ENCODE data around the gene ANXA1.

Gene ANXA1, protein sequence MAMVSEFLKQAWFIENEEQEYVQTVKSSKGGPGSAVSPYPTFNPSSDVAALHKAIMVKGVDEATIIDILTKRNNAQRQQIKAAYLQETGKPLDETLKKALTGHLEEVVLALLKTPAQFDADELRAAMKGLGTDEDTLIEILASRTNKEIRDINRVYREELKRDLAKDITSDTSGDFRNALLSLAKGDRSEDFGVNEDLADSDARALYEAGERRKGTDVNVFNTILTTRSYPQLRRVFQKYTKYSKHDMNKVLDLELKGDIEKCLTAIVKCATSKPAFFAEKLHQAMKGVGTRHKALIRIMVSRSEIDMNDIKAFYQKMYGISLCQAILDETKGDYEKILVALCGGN
- total RNA-seq = 729 reads per million, percentile 99 among the genes with 10 or more reads in this experiment

DNA sequence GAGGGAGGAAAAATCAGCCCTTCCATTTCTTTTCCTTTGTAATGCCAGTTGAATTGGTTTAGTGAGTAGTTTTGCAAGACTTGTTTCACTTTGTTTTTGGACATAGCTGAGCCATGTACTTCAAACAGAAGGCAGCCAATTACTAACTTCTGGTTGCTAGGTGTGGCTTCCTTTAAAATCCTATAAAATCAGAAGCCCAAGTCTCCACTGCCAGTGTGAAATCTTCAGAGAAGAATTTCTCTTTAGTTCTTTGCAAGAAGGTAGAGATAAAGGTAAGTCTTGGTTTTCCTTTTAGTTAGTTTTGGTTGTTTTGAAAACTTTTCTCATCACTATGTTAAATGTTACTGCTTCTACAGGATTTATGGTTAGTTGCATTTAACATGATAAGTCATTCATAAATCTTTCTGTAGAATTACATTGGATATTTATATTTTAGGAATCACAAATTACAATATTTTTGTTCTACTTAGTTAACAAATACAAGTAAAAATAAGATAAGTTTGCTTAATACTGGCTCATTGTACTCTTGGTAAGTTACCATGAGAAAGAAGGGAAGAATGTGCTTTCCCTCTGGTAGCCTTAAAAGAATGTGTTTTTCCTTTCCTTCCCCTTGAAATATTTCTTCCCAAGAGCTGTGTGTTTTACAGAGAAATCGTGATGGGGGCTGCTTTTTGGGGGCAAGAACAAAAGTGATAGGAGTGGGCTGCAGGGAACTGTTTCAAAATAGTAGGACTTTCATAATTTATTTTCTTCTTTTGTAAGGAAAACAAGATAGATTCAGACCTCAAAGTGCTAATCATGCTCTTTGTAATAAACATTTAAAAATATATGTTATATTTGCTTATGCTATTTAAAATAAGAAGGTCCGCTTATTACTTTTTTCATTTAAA lies at the start of gene ANXA1:
ANXA1 (plus strand) TSS at position 213 of the 890 bp plus-strand sequence. CDS start 6,671 bp downstream, outside the sequence.
- no peak for DNase-seq

DNA sequence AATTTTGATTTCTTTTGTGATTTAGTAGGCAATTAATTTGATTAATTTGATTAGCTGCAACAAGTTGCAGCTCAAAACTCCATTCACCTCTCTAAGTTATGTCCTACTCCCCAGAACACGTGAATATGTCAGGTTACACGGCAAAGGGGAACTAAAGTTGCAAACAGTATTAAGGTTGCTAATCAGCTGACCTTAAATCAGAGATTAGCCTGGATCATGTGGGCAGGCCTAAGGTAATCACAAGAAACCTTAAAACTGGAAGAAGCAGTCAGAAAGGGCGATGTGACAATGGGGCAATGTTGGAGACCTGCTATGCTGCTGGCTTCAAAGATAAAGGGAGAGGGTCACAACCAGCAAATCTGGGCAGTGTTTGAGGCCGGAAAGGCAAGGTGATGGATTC lies 47.3 kb upstream of the ANXA1 start:
- no peak for DNase-seq

DNA sequence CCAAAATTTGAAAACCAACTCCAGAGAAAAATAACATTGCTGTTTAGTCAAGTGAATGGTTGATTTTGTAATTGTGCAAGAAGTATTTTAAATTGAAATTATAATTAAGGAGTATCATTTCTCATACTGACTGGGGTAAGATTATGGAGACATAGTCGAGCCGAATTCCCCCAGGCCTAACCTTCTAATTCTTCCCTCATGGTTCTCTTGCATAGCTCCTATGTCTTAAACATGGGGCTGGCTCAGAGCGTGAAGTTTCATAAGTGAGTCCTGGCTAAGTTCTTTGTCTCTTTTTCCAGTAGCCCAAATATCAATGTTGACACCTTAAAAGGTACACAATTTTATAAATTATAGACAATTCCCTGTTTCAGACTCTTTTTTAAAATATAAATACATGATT lies 46.7 kb upstream of the ANXA1 start:
- DNase-seq = no peak

DNA sequence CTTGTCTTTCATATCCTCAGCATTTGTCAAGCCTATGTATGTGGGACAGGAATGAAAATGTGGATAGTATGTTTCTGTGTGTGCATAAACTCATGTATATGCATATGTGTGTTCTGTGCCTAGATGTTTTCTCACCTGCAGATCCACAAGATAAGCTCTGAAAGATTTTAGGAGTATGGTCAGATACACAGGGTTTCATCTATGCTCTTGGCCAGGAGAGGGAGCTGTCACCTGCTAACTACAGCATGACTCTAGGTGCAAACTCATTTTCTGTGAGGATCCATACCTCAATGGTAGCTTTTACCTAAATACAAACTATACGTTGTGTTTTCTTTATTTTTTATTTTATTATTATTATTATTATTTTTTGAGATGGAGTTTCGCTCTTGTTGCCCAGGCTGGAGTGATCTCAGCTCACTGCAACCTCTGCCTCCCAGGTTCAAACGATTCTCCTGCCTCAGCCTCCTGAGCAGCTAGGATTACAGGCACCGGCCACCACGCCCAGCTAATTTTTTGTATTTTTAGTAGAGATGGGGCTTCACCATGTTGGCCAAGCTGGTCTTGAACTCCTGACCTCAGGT lies 44.1 kb upstream of the ANXA1 start:
- peak; percentile 55 for DNase-seq

DNA sequence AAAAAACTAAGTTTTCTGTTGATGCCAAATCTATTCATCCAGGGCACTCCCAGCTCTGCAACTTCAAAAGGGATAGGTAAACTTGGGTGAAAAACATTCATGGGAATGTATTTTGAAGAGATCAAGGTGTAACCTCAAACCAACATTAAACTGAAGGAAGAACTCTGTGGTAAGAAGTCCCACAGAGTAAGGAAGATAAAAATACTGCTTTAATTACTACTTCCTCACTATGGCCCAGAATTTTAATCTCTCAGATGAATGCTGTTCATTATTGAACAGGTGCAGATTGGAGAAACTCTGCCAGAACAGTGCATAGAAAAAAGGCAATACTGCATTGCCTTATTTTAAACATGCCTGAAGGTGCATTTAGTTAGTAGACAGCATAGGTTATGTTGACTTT lies 37.6 kb upstream of the ANXA1 start:
- no peak for DNase-seq

DNA sequence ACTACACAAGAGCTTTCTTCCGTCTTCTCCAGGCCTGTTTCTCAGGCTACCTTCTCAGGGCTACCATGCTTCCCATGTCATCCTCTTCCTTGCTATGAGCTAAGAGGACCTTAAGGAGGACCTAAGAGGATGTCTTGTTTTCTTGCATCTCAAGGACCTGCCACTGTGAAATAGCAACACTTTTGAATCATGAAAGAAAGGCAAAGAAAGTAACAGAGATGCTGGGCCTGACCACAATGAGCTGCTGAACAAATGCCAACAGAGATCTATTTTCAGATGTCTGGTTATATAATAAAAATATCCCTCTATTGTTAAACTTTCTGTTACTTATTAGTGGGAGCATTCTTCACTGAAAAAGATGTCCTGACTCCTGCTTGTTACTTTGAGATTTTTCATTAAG lies 36.7 kb upstream of the ANXA1 start:
- no peak for DNase-seq

DNA sequence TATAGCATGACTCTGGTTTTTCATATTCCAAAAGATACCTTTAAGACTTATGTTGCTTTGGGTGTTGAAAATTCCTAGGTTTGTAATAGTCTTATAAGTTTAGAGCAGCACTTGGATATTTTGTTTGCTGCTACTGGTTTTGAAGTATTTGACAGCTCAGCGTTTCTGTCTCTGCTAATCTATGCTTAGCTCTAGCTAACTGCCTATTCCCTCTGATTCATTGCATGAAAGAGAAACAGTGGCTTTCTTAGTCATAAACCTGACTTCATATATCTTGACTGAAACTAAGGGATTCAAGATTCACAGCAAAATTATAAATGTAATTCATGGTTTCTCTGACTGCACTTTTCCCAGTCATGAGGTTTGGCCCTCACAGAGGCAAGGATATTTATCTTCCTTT lies 35.6 kb upstream of the ANXA1 start:
- no peak for DNase-seq

- no peak for DNase-seq
Observed at GRCh38 chr9:73116880-73117279, 34.8 kb upstream of the ANXA1 start.

DNA sequence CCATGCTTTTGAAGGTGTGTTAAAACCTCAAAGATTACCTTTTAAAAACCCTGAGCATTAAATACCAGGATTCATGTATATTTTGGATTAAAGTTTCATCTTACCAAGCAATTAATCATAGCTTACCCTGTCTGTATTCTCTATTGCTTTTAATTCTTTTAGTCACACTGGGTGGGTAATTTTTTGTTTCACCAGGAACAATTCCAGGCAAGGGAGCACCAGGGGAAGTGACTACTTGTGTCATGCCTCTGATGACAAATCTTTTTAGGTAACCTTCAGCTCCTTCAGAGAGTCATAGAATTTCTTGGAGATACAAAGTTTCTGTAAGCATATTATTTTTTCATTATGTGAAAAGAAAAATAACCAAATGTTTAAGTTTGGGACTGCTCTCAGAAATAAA lies 33.4 kb upstream of the ANXA1 start:
- DNase-seq = no peak

GRCh38 chr9:73118898-73119554 lies 32.6 kb upstream of the ANXA1 start:
- DNase-seq = no peak

DNA sequence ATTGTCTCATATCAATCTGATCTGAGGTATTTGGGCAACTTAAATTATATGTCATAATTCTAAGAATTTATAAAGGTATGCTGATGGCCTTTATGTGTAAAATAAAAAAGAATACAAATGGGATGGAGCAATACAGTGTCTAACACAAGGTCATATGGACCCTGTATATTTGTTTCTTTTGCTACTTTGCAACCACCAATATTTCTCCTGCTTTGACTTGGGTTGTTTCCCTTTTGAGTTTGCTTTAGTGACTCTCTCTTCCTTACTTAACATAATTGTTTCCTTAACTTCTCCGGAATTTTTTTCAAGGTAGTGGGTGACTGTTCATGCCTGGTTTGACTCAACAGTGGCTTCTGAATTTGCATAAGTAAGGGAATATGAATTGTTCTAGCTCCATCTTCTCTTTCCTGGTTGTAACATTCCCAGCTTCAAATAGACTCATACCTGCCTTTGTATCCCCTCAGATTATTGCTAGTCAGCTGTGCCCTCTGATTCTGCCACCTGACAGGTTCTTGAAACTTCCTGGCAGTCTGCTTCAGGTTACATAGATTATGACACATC lies 30.2 kb upstream of the ANXA1 start:
- no peak for DNase-seq

DNA sequence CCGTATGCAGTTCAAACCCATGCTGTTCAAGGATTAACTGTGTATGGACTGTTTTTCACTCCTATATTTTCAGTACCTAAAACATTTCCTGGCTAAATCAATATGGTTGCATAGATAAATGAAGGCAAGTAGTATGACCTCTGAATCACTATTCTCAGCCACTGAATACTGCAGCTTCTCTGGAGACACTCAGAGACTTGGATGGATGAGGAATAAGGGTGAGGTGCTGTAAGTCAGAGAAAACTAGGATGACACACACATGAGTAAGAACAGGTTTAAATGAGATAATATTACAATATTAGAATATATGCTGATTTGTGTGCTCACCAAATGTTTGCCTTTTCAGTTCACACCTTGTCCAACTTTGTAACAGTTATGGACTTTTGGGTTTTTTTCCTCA lies 26.0 kb upstream of the ANXA1 start:
- no peak for DNase-seq

GRCh38 chr9:73129941-73130685 lies 21.6 kb upstream of the ANXA1 start:
- no peak for DNase-seq

DNA sequence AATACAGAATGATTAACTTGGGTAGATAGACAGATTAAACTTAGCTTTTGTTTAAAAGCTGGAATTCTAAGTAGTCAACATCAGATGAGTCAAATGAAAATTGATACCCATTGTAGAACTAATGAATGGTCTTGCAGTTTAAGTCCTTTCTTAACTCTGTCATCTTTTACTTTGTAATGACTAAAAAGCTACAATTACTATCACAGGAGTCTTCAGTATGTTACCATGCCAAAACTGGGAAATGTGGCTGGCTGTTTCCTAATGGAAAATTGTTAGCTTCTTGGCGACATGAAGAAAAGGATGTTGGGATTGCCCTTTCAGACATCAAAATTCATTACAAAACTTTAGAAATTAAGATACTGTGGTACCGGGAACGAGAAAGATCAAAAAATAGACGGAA lies 20.2 kb upstream of the ANXA1 start:
- DNase-seq = no peak

- peak; percentile 67 for DNase-seq
Observed at GRCh38 chr9:73132034-73132776, 19.5 kb upstream of the ANXA1 start.

DNA sequence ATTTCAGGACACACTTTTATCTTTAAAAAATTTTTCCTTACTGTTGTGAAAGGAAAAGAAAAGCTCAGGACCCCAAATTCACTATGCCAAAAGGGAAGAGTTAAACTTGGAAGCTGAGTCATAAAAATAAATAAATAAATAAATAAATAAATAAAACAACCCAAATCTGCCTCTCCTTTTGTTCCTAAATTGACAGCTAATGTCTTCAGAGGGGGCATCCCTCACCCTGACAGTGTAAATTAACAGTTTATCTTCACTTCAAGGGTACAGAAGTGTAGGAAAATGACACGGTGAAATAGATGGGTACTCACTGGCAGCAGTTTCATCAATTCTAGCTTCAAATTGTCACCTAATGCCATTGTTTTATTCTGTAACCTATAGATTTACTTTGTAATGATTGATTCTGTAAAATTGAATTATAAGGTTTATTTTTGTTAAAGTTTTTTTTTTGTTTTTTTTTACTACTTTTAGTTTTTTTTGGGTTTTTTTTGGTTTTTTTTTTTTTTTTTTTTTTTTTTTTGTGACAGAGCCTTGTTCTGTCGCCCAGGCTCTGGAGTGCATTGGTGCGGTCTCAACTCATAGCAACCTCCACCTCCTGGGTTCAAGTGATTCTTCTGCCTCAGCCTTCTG lies 18.5 kb upstream of the ANXA1 start:
- no peak for DNase-seq

DNA sequence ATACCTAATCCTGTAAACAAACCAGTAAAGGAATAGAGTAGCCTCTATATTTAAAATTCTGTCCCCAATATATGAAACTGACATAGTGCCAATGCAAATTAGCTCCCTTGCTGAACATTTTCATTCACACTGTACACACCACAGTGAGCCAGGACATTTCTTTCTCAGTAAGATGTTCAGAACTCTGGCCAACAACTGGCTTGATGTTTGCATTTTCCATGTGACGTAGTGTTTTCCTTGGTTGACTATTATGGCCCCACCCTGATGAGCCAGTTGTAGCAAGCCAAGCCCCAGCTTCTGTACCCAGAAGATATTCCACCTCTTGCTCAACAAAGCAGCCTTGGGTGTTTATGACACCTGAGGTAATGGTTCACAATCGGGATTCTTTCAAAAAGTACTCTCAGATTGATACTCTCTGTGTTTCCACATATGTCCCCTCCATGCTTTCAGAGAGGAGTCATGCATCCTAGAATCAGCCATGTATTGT lies 17.7 kb upstream of the ANXA1 start:
- no peak for DNase-seq

- no peak for DNase-seq
Observed at GRCh38 chr9:73135394-73135793, 16.3 kb upstream of the ANXA1 start.

DNA sequence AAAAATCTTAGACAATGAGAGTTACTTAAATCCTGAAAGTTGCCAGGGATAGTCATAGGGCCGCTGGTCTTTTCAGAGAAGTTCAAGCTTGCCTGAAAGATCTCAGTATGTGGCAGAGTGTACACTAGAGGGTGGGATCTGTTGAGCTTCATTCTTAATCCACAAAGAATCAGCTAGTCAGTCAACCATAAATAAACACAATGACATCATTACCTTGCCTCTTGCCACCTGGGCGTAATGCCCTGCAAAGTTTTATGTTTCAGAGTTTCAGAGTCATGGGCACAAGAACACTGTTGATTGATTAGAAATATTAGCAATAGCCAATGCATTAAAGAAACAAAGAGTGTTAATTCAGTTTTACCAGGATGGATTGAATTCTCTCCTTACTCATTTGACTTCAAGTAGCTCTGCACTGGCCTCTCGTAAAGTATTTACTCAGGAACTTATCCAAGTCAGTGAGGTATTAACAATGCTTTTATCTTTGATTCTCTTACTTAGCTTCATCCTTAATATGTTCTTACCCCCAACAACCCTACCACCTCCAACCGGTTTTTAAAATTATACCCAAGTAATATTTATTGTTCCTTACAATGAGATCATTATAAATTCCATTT lies 14.3 kb upstream of the ANXA1 start:
- no peak for DNase-seq

DNA sequence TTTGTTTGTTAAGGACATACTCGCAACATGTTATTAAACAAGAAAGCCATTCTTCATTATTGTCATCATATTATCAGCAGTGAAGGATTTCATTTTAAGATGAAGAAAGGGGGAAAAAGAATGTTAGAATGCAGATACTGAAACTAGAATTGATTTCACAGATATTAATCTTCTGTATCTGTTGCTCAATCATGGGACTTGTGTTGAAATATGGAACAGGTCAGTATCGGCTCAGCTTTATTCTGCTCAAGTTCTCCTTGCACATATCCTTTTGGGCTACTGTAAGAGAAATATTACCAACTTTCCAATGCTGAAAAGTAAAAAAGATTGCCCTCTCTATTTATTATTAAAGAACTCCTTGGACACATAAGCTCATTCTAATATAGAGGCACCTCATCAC lies 13.8 kb upstream of the ANXA1 start:
- no peak for DNase-seq
